ENCODE data around the gene TRIM54. TPM values are rescaled to one million over a fixed set of nuclear protein-coding genes. Genes with fewer than 3 reads are reported as not detected.
A peak's percentile ranks its signal among the peaks of the same experiment; 100 is the strongest.
"Not testable (repeated sequence)": the region's sequence is repeated elsewhere in the genome, so short reads cannot be mapped to it uniquely, and the experiment has no call there.

TRIM54 gene
- polyA plus RNA-seq, 12 donors: 34.2 to 125 (median 94.4) TPM; not detected in 1

DNA sequence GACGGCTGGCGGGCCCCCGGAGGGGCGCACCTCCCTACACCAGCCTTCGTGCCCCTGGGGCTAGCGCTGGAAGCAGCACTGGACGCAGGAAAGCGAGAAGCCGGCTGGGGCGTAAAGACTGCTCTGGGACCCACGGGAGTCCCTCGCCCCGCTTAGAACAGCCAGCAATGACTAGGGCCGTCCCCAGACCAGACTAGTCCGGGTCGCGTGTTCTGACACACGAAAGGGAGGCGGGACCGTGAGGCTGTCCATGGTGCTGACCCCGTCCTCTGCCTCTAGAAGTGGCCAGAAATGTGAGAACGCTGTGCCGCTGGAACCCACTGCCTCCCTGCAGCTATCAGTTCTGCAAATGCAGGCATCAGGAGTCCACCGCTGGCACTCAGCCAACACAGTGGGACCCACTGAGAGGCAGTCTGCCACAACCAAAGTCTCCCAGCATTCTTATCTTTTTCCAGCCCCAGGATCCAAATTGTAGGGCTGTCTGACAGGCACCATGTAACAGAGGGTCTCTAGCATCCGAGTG, 26.2 kb downstream of the TRIM54 start, which contains the start of gene UCN:
TSS of gene UCN (minus strand) at position 87 of the 523 bp plus-strand sequence. CDS start 550 bp downstream, outside the sequence.
- DNase-seq: peak; percentile 64

DNA sequence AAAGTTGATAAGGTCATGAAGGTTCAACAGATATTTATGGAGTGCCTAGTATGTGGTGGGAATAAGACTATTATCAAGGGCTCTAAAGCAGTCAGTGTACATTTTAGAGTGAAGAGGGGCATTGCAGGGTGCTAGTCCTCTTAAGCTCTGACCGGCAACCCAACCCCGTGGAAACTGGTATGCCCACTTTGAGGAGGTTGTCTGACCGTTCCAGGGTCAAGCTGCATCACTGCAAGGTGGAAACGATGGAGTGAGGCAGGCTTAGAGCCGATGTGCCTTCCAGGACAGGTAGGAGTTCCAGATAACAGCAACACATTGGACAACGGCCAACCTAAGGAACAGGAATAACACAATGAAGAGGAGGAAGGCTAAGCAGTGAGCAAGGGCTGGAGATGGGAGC, 27.4 kb downstream of the TRIM54 start:
- DNase-seq: no peak

GRCh38 chr2:27312152-27312551, 29.9 kb downstream of the TRIM54 start:
- no peak for DNase-seq

GRCh38 chr2:27313882-27314645, 31.8 kb downstream of the TRIM54 start:
- DNase-seq: no peak

GRCh38 chr2:27314709-27315108, 32.5 kb downstream of the TRIM54 start:
- no peak for DNase-seq

GRCh38 chr2:27315122-27315521, 32.9 kb downstream of the TRIM54 start:
- DNase-seq: no peak

DNA sequence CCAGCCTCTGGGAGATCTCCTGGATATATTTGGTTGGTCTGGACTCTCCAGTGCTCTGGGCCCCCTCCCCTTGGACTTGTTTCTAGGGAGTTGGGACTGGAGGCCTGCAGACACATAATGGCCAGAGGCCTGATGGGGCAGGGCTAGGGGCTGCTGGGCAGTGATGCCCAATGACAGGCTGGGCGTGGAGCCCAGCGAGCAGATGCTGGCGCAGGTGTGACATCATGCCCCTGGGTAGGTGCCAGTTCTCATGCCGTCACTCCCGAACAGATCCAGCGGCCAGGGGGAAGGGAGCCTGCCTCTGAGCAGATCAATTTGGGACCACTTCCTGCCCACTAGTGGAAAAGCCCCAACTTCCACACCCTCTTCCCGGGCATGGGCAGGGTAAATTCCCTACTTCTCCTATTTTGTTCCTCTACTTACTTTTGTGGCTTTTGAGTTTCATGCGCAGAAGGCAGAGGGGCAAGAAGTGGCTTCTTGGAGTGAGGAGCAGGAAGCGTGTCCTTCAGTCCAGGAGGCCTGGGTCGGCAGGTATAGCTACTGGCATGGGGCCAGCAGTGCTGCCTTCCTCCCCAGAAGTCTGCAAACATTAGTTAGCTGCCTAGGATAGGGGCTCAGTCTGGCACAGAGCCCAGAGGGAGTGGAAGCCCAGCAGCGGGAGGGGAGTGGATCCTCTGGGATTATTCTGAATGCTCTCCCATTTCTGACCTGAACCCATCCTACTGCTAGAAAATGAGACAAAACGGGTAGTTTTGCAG, 34.6 kb downstream of the TRIM54 start:
- DNase-seq: no peak

GRCh38 chr2:27319839-27320238, 37.6 kb downstream of the TRIM54 start:
- DNase-seq: not testable (repeated sequence)

DNA sequence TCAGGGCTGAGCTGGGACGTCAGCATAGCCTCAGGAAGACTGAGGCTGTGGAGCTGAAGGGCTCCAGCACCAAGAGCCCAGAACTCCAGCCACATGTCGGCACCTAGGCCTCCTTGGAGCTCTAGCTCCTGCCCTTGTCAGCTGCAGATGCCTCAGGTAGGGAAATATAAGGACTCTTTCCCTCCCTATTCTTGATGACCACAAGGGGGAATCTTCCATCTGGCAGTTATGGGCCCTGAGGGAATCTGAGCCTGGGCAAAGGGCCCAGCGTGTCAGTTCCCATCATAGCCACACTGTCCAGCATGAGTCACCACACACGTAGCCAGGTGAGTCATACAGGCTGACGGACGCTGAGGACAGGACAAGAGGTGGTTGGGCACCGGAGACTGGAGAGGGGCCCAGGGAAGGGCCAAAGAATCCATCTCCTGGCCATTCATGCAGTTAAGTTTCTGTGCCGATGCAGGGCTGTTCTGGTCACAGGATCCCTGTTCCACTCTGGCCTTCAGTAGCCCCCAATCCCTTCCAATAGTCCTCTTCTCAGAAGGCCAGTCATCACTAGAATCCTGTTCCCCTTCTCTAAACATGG, 38.8 kb downstream of the TRIM54 start:
- DNase-seq: no peak

- no peak for DNase-seq
Measured at GRCh38 chr2:27322301-27322765, 40.1 kb downstream of the TRIM54 start.

- peak; percentile 90 for DNase-seq
Measured at GRCh38 chr2:27322766-27323595, 40.8 kb downstream of the TRIM54 start, which contains the start of gene MPV17. Gene MPV17 (minus strand): TSS chr2:27323097. CDS start chr2:27322517, 580 bp downstream.

DNA sequence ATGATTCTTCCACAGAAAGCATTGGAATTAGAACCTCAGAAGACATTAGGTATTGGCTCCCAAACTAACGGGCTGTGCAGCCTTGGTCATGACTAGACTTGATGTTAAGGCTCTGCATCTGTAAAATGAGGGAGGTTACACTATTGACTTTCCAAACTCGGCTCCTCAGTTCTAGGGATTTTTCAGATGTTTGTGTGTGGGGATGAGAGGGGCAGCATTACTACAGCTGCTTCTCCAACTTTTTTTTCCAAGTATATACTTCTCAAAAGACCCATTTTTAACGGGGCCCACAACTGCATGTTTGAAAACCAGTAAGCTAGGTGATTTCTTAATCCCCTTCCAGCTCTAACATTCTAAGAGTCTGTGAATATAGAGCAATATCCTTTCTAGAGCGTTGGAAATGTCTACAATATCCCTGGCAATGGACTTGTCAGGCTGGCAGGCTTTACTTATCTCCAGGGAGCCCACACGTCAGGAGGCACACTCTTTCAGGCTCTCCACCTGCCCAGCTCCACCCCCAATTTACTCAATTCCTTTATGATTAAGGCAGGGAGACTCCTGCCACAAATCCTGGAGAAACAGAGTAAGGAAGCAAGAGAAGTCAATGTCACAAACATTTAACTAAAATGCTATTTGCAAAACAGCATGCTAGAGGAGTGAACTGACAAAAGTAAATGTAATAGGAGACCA, 41.5 kb downstream of the TRIM54 start:
- DNase-seq: no peak

DNA sequence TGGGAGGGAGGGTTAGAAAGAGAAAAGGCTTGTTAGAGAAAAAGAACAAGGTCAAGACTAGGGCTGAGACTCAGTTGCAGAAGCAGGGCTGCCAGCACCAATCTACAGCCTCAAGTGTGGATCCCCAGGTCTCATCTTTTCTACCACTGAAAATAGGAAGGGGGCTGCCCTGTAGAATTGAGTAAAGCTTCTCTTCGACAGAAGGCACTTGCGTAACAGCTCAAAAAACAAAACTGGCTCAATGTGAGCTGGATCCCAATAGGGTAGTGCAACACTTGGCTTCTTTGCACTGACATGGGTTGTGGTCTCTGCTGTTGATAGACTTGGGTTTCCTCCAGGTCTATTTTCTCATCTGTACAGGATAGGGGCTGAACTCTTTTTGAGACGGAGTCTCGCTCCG, 42.5 kb downstream of the TRIM54 start:
- DNase-seq: no peak

DNA sequence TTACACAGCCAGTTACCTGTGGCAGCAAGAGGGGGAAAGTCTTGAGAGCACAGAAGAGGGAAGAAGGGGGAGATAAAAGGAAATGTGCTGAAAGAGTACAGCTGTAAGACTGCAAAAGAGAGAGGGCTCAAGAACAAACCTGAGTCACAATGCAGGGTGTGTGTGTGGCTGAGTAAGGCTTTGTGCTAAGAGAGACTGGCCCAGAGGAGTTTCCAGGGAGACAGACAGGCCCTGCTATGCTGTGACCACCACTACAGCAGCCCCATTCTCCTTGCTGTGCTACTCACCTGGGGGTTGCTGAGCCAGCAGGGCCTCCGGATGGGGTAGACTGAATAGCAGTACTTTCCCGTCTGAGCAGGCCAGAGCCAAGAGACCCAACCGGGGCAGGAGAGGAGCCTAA, 53.1 kb downstream of the TRIM54 start:
- no peak for DNase-seq

- DNase-seq: no peak
Measured at GRCh38 chr2:27336173-27336572, 53.9 kb downstream of the TRIM54 start.

GRCh38 chr2:27347641-27348040, 65.4 kb downstream of the TRIM54 start:
- DNase-seq: no peak

- no peak for DNase-seq
Measured at GRCh38 chr2:27350106-27350693, 68.0 kb downstream of the TRIM54 start.

DNA sequence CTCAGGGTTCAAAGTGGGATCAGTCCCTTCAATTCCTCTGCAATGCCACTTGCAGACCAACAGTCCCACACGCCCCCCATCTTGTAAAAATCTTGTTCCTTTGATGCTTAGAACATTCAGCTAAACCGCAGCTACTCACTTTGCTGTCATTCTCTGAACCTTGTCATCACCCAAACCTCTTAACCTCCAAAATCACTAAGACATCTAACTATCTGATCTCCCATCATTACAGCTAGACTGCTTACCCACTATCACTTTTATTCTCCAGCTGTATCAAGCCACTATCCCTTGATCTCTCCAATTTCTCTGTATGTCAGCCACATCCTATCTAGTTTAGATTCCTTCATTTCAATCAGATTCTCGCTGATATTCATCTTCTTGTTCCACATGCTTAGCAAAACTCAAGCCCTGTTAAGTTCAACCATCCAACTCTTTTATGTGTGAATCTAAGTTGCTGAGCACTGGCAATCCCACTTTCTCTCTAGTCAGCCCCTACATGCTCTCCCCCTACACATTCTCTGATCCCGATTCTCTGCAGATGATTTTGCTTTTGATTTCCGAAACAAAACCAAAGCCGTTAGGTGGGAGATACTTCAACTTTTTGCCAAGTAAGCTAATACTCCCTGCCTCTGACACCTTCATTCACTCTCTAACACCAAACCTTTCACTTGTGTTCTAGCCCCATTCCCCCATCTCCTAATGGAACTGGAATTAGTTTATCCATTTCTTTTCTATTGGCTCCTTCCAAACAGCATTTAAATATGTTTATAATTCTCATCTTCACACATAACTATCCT, 69.8 kb downstream of the TRIM54 start:
- DNase-seq: no peak

GRCh38 chr2:27353386-27353761, 71.1 kb downstream of the TRIM54 start:
- DNase-seq: not testable (repeated sequence)
